ENCODE data around the gene CCL5. TPM values are rescaled to one million over a fixed set of nuclear protein-coding genes. Genes with fewer than 3 reads are reported as not detected.

The CCL5 gene
- total and polyA plus RNA-seq, 4 donors: 3.2 to 15.3 (median 10.7) TPM

DNA sequence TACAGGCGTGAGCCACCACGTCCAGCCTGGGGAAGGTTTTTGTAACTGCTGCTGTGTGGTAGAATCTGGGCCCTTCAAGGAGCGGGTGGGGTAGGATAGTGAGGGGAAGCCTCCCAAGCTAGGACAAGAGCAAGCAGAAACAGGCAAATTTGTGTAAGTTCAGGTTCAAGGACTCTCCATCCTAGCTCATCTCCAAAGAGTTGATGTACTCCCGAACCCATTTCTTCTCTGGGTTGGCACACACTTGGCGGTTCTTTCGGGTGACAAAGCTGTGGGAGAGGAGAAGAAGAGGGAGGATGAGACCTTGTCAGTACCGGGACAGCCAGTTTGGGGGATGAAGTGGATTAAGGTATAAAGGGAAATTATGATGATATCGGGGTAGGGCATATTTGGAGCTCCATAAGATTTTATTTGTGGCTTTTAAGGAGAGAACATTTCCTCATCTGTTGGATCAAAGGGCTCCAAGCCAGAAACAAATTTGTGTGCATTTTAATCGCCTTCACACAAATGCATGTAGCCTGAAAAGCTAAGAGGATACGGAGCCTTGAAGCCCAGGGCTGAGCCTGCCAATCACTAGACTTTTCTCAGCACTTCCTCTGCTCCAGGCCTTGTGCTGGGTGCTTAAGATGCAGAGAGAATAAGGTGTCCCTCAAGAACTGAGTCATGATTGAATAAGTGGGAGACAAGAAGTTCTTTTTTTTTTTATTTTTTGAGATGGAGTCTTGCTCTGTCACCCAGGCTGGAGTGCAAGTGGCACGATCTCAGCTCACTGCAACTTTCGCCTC is 7.8 kb downstream of the CCL5 start:
- H3K4me3 ChIP-seq: no peak overlapping the region
- no peak overlapping the region for H3K27ac ChIP-seq (ENCODE audit: low read depth in 1 of 2, low read length in 1 of 2)
- DNase-seq (no peak), ATAC-seq (ENCODE audit: insufficient read depth, low FRiP score) (no peak)
- H3K27me3 ChIP-seq (ENCODE audit: control insufficient read depth in 3 of 3, insufficient read depth in 3 of 3, low read length in 2 of 3): no peaks in the 10 kb centered on the region
- H3K36me3 ChIP-seq (ENCODE audit: control insufficient read depth in 4 of 4, insufficient read depth in 4 of 4, low read length in 4 of 4): no peaks in the 10 kb centered on the region
- H3K9me3 ChIP-seq (ENCODE audit: control insufficient read depth in 4 of 4, insufficient read depth in 3 of 4, low read length in 3 of 4): no peaks in the 10 kb centered on the region
- 95 to 96% methylated on average over 12 of the region's 12 CpGs for WGBS, 2 donors
- TF ChIP-seq, protein P1, sequence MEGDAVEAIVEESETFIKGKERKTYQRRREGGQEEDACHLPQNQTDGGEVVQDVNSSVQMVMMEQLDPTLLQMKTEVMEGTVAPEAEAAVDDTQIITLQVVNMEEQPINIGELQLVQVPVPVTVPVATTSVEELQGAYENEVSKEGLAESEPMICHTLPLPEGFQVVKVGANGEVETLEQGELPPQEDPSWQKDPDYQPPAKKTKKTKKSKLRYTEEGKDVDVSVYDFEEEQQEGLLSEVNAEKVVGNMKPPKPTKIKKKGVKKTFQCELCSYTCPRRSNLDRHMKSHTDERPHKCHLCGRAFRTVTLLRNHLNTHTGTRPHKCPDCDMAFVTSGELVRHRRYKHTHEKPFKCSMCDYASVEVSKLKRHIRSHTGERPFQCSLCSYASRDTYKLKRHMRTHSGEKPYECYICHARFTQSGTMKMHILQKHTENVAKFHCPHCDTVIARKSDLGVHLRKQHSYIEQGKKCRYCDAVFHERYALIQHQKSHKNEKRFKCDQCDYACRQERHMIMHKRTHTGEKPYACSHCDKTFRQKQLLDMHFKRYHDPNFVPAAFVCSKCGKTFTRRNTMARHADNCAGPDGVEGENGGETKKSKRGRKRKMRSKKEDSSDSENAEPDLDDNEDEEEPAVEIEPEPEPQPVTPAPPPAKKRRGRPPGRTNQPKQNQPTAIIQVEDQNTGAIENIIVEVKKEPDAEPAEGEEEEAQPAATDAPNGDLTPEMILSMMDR (IDR thresholded peaks at IDR 0.05; ENCODE audit: control extremely low read depth, extremely low read depth): no peak
- H3K4me1 ChIP-seq (ENCODE audit: control insufficient read depth in 5 of 5, insufficient read depth in 5 of 5, low read length in 5 of 5): peaks cover 0 to 3% (median 0%) of the 10 kb centered on the region in 5 donors
- no peak overlapping the region for H3K9ac ChIP-seq (ENCODE audit: insufficient read depth in 1 of 2, low read length in 2 of 2)

DNA sequence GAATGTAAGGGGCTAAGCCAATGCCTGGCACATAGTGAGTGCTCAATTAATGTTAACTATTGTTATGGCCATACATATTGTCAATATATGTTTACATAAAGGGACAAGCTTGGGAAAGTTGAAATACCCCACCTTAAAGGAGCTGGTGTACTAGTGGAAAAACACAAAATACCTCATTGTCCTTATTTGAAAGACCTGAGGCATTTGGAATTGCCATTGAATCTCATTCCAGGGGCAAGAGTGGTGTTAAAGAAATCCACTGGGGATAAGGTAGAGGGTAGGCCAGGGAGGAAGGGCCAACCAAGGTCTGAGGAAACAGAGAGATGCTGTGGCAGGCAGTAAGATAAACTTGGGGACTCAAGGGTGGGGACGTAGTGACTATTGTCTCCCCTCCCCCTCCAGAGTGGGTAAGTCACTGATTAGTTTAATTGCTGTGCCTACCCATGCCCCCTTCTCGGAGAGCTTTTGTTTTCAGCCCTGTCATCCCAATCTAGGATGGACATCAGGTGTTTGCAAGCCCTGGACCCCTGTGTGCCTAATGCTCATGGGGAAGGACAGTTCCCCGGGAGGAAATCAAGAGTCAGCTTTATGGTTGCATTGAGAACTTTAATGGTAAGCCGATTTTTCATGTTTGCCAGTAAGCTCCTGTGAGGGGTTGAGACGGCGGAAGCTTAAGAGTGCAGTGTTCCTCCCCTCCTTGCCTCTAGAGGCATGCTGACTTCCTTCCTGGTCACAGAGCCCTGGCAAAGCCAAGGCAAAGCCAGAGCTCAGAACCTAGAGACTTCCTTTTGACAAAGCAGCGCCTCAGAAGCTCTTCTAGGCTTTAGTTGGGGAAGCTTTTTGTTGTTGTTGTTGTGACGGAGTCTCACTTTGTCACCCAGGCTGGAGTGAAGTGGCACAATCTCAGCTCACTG is 9.0 kb downstream of the CCL5 start:
- Histone ChIP-seq H3K9me3 (ENCODE audit: control insufficient read depth in 4 of 4, insufficient read depth in 3 of 4, low read length in 3 of 4) (no peaks in the 10 kb centered on the region), H3K36me3 (ENCODE audit: control insufficient read depth in 4 of 4, insufficient read depth in 4 of 4, low read length in 4 of 4) (no peaks in the 10 kb centered on the region), H3K27ac (ENCODE audit: low read depth in 1 of 2, low read length in 1 of 2) (no peak overlapping the region), H3K4me1 (ENCODE audit: control insufficient read depth in 5 of 5, insufficient read depth in 5 of 5, low read length in 5 of 5) (peaks cover 0 to 3% (median 0%) of the 10 kb centered on the region in 5 donors), H3K27me3 (ENCODE audit: control insufficient read depth in 3 of 3, insufficient read depth in 3 of 3, low read length in 2 of 3) (no peaks in the 10 kb centered on the region), H3K4me3 (no peak overlapping the region), H3K9ac (ENCODE audit: insufficient read depth in 1 of 2, low read length in 2 of 2) (no peak overlapping the region)
- ATAC-seq (ENCODE audit: insufficient read depth, low FRiP score) (no peak), DNase-seq (no peak)
- 45 to 47% methylated on average over 8 of the region's 8 CpGs for WGBS, 2 donors
- TF ChIP-seq, protein P1 (IDR thresholded peaks at IDR 0.05; ENCODE audit: control extremely low read depth, extremely low read depth): no peak

- no peaks in the 10 kb centered on the region for H3K9me3 ChIP-seq (ENCODE audit: control insufficient read depth in 4 of 4, insufficient read depth in 3 of 4, low read length in 3 of 4)
- H3K9ac ChIP-seq (ENCODE audit: insufficient read depth in 1 of 2, low read length in 2 of 2): no peak within 1 kb of the TSS
- H3K4me1 ChIP-seq (ENCODE audit: control insufficient read depth in 5 of 5, insufficient read depth in 5 of 5, low read length in 5 of 5): no peaks in the 10 kb centered on the region
- ATAC-seq (ENCODE audit: insufficient read depth, low FRiP score) (no peak), DNase-seq (no peak)
- no peak within 1 kb of the TSS for H3K27ac ChIP-seq (ENCODE audit: low read depth in 1 of 2, low read length in 1 of 2)
- no peak within 1 kb of the TSS for H3K4me3 ChIP-seq
- no peaks in the 10 kb centered on the region for H3K36me3 ChIP-seq (ENCODE audit: control insufficient read depth in 4 of 4, insufficient read depth in 4 of 4, low read length in 4 of 4)
- 79 to 88% methylated on average over 3 of the region's 3 CpGs for WGBS, 2 donors
- TF ChIP-seq, protein P1 (IDR thresholded peaks at IDR 0.05; ENCODE audit: control extremely low read depth, extremely low read depth): no peak
- H3K27me3 ChIP-seq (ENCODE audit: control insufficient read depth in 3 of 3, insufficient read depth in 3 of 3, low read length in 2 of 3): no peaks in the 10 kb centered on the region
Measured at GRCh38 chr17:35868737-35869136, 11.4 kb downstream of the CCL5 start, which contains the start of gene HEATR9. TSS of gene HEATR9 (minus strand) at chr17:35868891. CDS start at chr17:35868742, 149 bp downstream.

Measured in lung (tissue), 12 donors.